ENCODE results near the gene PABPN1. TPM values are rescaled to one million over a fixed set of nuclear protein-coding genes. Genes with fewer than 3 reads are reported as not detected.

PABPN1 gene
- total RNA-seq, 1 donor from 2014 or later: 277 TPM

- Mint-ChIP-seq H3K27ac (no peak within 1 kb of the TSS), H3K36me3 (ENCODE audit: low read depth) (no peaks in the 10 kb centered on the region), H3K27me3 (peaks cover 42% of the 10 kb centered on the region), H3K9me3 (no peaks in the 10 kb centered on the region), H3K4me1 (peaks cover 4% of the 10 kb centered on the region), H3K4me3 (peak within 1 kb of the TSS; percentile 78)
- intact Hi-C loops (cut with micrococcal nuclease): loop anchor here (2.0 kb wide), 1 partner anchor 24 kb away; no protein-coding TSS in a partner anchor
- DNase-seq: peak; percentile 83
These were observed 31.5 kb downstream of the PABPN1 start, which contains the start of gene SLC22A17 for GRCh38 chr14:23352506-23353432. TSS of gene SLC22A17 (minus strand) at chr14:23352887.

GRCh38 chr14:23353433-23353780, 32.1 kb downstream of the PABPN1 start:
- H3K27me3 Mint-ChIP-seq: peaks cover 42% of the 10 kb centered on the region
- no peaks in the 10 kb centered on the region for H3K36me3 Mint-ChIP-seq (ENCODE audit: low read depth)
- intact Hi-C loops (cut with micrococcal nuclease): loop anchor here (2.0 kb wide), 1 partner anchor 25 kb away; no protein-coding TSS in a partner anchor

GRCh38 chr14:23354990-23355389, 33.7 kb downstream of the PABPN1 start:
- no peak for DNase-seq
- H3K27me3 Mint-ChIP-seq: peaks cover 40% of the 10 kb centered on the region
- H3K4me3 Mint-ChIP-seq: no peak overlapping the region
- no peaks in the 10 kb centered on the region for H3K36me3 Mint-ChIP-seq (ENCODE audit: low read depth)
- H3K4me1 Mint-ChIP-seq: peaks cover 4% of the 10 kb centered on the region
- H3K9me3 Mint-ChIP-seq: no peaks in the 10 kb centered on the region
- no peak overlapping the region for H3K27ac Mint-ChIP-seq
- intact Hi-C loops (cut with micrococcal nuclease): no loop called here

More at GRCh38 chr14:23353433-23353780, 32.1 kb downstream of the PABPN1 start:
- peaks cover 4% of the 10 kb centered on the region for H3K4me1 Mint-ChIP-seq
- no peak overlapping the region for H3K27ac Mint-ChIP-seq
- DNase-seq: no peak
- H3K4me3 Mint-ChIP-seq: peak overlapping the region; percentile 78
- H3K9me3 Mint-ChIP-seq: no peaks in the 10 kb centered on the region

GRCh38 chr14:23355871-23356435, 34.7 kb downstream of the PABPN1 start:
- peaks cover 2% of the 10 kb centered on the region for H3K4me1 Mint-ChIP-seq
- DNase-seq: no peak
- no peak overlapping the region for H3K4me3 Mint-ChIP-seq
- peaks cover 33% of the 10 kb centered on the region for H3K27me3 Mint-ChIP-seq
- H3K27ac Mint-ChIP-seq: no peak overlapping the region
- intact Hi-C loops (cut with micrococcal nuclease): no loop called here
- H3K9me3 Mint-ChIP-seq: no peaks in the 10 kb centered on the region
- no peaks in the 10 kb centered on the region for H3K36me3 Mint-ChIP-seq (ENCODE audit: low read depth)

- intact Hi-C loops (cut with micrococcal nuclease): no loop called here
These were observed 35.4 kb downstream of the PABPN1 start for GRCh38 chr14:23356662-23357061.

GRCh38 chr14:23357261-23357660, 36.0 kb downstream of the PABPN1 start:
- Mint-ChIP-seq H3K27ac (no peak overlapping the region), H3K36me3 (ENCODE audit: low read depth) (no peaks in the 10 kb centered on the region), H3K4me3 (no peak overlapping the region), H3K4me1 (peaks cover 2% of the 10 kb centered on the region), H3K9me3 (no peaks in the 10 kb centered on the region), H3K27me3 (peaks cover 35% of the 10 kb centered on the region)
- DNase-seq: no peak
- intact Hi-C loops (cut with micrococcal nuclease): no loop called here

More at GRCh38 chr14:23356662-23357061, 35.4 kb downstream of the PABPN1 start:
- Mint-ChIP-seq H3K27me3 (peaks cover 32% of the 10 kb centered on the region), H3K9me3 (no peaks in the 10 kb centered on the region), H3K27ac (no peak overlapping the region), H3K4me1 (peaks cover 2% of the 10 kb centered on the region), H3K36me3 (ENCODE audit: low read depth) (no peaks in the 10 kb centered on the region), H3K4me3 (no peak overlapping the region)
- DNase-seq: no peak

- DNase-seq: no peak
- H3K27me3 Mint-ChIP-seq: peaks cover 33% of the 10 kb centered on the region
- intact Hi-C loops (cut with micrococcal nuclease): no loop called here
- peaks cover under 1% of the 10 kb centered on the region for H3K4me1 Mint-ChIP-seq
- H3K36me3 Mint-ChIP-seq (ENCODE audit: low read depth): no peaks in the 10 kb centered on the region
- no peak overlapping the region for H3K4me3 Mint-ChIP-seq
- H3K27ac Mint-ChIP-seq: no peak overlapping the region
- H3K9me3 Mint-ChIP-seq: no peaks in the 10 kb centered on the region
These were observed 36.8 kb downstream of the PABPN1 start for GRCh38 chr14:23358042-23358441.

GRCh38 chr14:23358553-23359166, 37.4 kb downstream of the PABPN1 start:
- H3K36me3 Mint-ChIP-seq (ENCODE audit: low read depth): no peaks in the 10 kb centered on the region
- no peak overlapping the region for H3K27ac Mint-ChIP-seq
- intact Hi-C loops (cut with micrococcal nuclease): no loop called here
- H3K27me3 Mint-ChIP-seq: peaks cover 29% of the 10 kb centered on the region
- no peak overlapping the region for H3K4me3 Mint-ChIP-seq
- no peaks in the 10 kb centered on the region for H3K9me3 Mint-ChIP-seq
- no peaks in the 10 kb centered on the region for H3K4me1 Mint-ChIP-seq
- DNase-seq: no peak

- Mint-ChIP-seq H3K27ac (no peak overlapping the region), H3K27me3 (peaks cover 27% of the 10 kb centered on the region)
These were observed 37.9 kb downstream of the PABPN1 start for GRCh38 chr14:23359167-23359626.

GRCh38 chr14:23359722-23360447, 38.6 kb downstream of the PABPN1 start:
- H3K9me3 Mint-ChIP-seq: no peaks in the 10 kb centered on the region
- H3K27ac Mint-ChIP-seq: no peak overlapping the region
- no peak overlapping the region for H3K4me3 Mint-ChIP-seq
- peaks cover 28% of the 10 kb centered on the region for H3K27me3 Mint-ChIP-seq
- intact Hi-C loops (cut with micrococcal nuclease): no loop called here
- no peak for DNase-seq
- H3K36me3 Mint-ChIP-seq (ENCODE audit: low read depth): no peaks in the 10 kb centered on the region
- no peaks in the 10 kb centered on the region for H3K4me1 Mint-ChIP-seq

More at GRCh38 chr14:23359167-23359626, 37.9 kb downstream of the PABPN1 start:
- intact Hi-C loops (cut with micrococcal nuclease): no loop called here
- no peak for DNase-seq
- Mint-ChIP-seq H3K4me3 (no peak overlapping the region), H3K36me3 (ENCODE audit: low read depth) (no peaks in the 10 kb centered on the region), H3K4me1 (no peaks in the 10 kb centered on the region), H3K9me3 (no peaks in the 10 kb centered on the region)

- Mint-ChIP-seq H3K27ac (no peak overlapping the region), H3K27me3 (peaks cover 24% of the 10 kb centered on the region), H3K4me1 (no peaks in the 10 kb centered on the region)
These were observed 39.2 kb downstream of the PABPN1 start for GRCh38 chr14:23360496-23360895.

GRCh38 chr14:23361320-23361719, 40.1 kb downstream of the PABPN1 start:
- Mint-ChIP-seq H3K9me3 (no peaks in the 10 kb centered on the region), H3K27me3 (peaks cover 24% of the 10 kb centered on the region), H3K4me3 (no peak overlapping the region), H3K36me3 (ENCODE audit: low read depth) (no peaks in the 10 kb centered on the region), H3K4me1 (no peaks in the 10 kb centered on the region), H3K27ac (peak overlapping the region; percentile 44)
- intact Hi-C loops (cut with micrococcal nuclease): no loop called here
- no peak for DNase-seq

More at GRCh38 chr14:23360496-23360895, 39.2 kb downstream of the PABPN1 start:
- Mint-ChIP-seq H3K9me3 (no peaks in the 10 kb centered on the region), H3K36me3 (ENCODE audit: low read depth) (no peaks in the 10 kb centered on the region), H3K4me3 (no peak overlapping the region)
- intact Hi-C loops (cut with micrococcal nuclease): no loop called here
- no peak for DNase-seq

- Mint-ChIP-seq H3K4me3 (no peak overlapping the region), H3K27me3 (peaks cover 28% of the 10 kb centered on the region), H3K36me3 (ENCODE audit: low read depth) (no peaks in the 10 kb centered on the region), H3K27ac (no peak overlapping the region), H3K9me3 (no peaks in the 10 kb centered on the region), H3K4me1 (no peaks in the 10 kb centered on the region)
- DNase-seq: no peak
- intact Hi-C loops (cut with micrococcal nuclease): no loop called here
These were observed 40.5 kb downstream of the PABPN1 start for GRCh38 chr14:23361763-23362162.
